ENCODE results near the gene COL15A1. TPM values are rescaled to one million over a fixed set of nuclear protein-coding genes. Genes with fewer than 3 reads are reported as not detected.

Gene COL15A1
- total RNA-seq, 4 donors from 2014 or later: 20.7 to 98.5 (median 55.0) TPM

DNA sequence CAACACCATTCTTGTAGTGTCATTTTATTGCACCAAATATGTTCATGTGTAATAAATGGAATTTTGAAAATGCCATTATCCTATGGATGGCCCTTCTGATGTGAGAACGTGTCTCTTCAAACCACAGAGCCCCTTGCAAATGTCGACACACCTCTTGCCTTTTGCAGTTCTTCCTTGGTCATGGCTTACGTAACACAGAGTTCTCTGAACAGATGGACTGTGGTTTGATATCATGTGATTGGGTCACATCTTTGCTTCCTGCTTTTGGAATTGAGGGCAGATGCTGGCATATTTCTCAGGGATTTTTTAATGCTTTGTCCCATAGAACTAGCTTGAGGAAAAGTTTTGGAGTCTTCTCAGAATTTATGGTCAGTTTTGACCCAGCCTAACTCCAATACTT is 165.8 kb downstream of the COL15A1 start:
- DNase-seq (ENCODE audit: low spot score) (no peak), ATAC-seq (ENCODE audit: low FRiP score) (no peak)
- TF ChIP-seq, protein P1, sequence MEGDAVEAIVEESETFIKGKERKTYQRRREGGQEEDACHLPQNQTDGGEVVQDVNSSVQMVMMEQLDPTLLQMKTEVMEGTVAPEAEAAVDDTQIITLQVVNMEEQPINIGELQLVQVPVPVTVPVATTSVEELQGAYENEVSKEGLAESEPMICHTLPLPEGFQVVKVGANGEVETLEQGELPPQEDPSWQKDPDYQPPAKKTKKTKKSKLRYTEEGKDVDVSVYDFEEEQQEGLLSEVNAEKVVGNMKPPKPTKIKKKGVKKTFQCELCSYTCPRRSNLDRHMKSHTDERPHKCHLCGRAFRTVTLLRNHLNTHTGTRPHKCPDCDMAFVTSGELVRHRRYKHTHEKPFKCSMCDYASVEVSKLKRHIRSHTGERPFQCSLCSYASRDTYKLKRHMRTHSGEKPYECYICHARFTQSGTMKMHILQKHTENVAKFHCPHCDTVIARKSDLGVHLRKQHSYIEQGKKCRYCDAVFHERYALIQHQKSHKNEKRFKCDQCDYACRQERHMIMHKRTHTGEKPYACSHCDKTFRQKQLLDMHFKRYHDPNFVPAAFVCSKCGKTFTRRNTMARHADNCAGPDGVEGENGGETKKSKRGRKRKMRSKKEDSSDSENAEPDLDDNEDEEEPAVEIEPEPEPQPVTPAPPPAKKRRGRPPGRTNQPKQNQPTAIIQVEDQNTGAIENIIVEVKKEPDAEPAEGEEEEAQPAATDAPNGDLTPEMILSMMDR (IDR thresholded peaks at IDR 0.05): no peak

DNA sequence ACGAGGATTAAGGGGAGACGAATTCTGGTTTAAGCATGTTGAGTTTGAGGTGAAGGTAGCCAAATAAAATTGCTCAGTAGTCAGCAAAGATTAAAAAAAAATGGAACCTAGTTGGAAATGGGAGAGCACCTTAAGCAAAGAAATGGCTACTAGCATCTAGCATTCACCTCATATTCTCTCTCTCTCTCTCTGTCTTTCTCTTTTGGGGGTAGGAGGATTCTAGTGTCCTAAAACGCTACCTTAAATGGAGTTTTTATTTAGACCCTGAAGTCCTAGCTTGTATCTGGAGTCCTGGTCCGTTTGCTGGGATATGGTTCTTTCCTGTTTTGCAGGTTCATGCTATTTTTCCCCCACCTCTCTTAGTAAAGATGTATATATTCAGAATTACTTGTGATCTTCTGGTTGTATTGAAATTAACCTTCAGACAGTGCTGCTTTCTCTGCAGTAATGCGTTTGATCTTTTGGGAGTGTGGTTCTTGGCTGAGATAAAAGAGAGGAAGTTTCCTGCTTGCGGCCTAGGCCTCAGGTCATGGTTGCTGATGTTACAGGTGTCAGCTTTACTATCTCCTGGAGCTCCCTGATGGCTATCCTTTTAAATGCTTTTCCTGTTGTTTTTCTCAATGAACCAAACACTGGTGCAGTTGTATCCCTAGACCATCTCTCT is 169.2 kb downstream of the COL15A1 start:
- TF ChIP-seq, protein P1 (IDR thresholded peaks at IDR 0.05): no peak
- DNase-seq (ENCODE audit: low spot score) (no peak), ATAC-seq (ENCODE audit: low FRiP score) (no peak)

GRCh38 chr9:99113414-99114048 is 169.8 kb downstream of the COL15A1 start:
- TF ChIP-seq, protein P1 (IDR thresholded peaks at IDR 0.05): no peak
- no peak for ATAC-seq (ENCODE audit: low FRiP score)
- DNase-seq (ENCODE audit: low spot score): no peak

GRCh38 chr9:99114049-99114440 is 170.3 kb downstream of the COL15A1 start:
- DNase-seq (ENCODE audit: low spot score) (no peak), ATAC-seq (ENCODE audit: low FRiP score) (no peak)

DNA sequence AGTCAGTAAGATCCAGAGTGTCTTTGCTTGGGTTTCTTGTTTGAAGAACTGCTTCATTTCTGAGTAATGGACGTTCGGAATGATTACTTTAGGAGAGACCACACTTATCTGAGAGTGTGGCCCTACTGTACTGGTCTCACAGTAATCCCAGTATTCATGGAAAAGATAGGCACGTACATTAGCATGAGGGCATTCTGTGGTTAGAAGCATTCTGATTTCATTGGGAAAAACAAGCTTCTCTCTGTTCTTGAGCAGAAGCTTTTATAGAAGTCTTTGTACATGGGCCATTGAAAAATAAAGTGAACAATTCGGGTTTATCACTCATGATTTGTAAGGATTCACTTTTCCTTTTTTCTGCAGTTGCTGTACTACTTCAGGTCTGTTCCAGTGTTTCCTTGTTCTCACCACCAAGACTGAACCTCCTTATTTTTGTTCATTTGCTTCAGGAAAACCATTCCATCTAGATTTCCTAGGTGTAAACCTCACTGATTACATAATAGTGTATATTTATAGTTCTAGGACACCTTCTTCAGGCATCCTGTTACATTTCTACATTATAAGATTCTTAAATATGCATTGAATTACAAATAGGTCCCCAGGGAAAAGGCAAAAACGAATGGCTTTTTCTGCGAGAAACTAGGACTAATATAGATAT is 171.3 kb downstream of the COL15A1 start:
- ATAC-seq (ENCODE audit: low FRiP score) (no peak), DNase-seq (ENCODE audit: low spot score) (no peak)
- TF ChIP-seq, protein P1 (IDR thresholded peaks at IDR 0.05): no peak

More at GRCh38 chr9:99114049-99114440, 170.3 kb downstream of the COL15A1 start:
- TF ChIP-seq, protein P1 (IDR thresholded peaks at IDR 0.05): no peak

- TF ChIP-seq, protein P1 (IDR thresholded peaks at IDR 0.05): no peak
- no peak for DNase-seq (ENCODE audit: low spot score)
- no peak for ATAC-seq (ENCODE audit: low FRiP score)
Measured at GRCh38 chr9:99116003-99116411, 172.3 kb downstream of the COL15A1 start.
